B cell (primary cell): ENCODE measurements around the gene YPEL4. TPM values are rescaled to one million over a fixed set of nuclear protein-coding genes. Genes with fewer than 3 reads are reported as not detected.

ENCODE experiments used
- ATAC-seq: fragments of 200-7000 bp; cut with Tn5 transposase; one replicate; pipeline ENCODE4 v1.10.0; 2021; ENCODE audit warnings: low read depth, mild to moderate bottlenecking, moderate number of reproducible peaks, moderate library complexity
- CTCF ChIA-PET: fragments of 350-600 bp; sonication (Branson Sonifier 250); formaldehyde crosslinking; loops from one replicate; lab custom pipeline; 2021; ENCODE audit warnings: antibody characterized with exemption, inconsistent platforms; lab: Charles Lee
- POLR2A ChIA-PET: fragments of 350-600 bp; sonication (Branson Sonifier 250); formaldehyde crosslinking; loops from one replicate; lab custom pipeline; 2021; ENCODE audit warnings: antibody characterized with exemption; lab: Charles Lee
- DNase-seq: peaks from one replicate; pipeline ENCODE4 v3.0.0; 2013
- H2AFZ ChIP-seq: 2 replicates; pipeline ENCODE4 v1.6.1; 2012; ENCODE audit warnings: mild to moderate bottlenecking, low read depth, low read length; ENCODE audit not compliant: insufficient read depth, poor library complexity, severe bottlenecking
- H3K27ac ChIP-seq, 2 donors: 1 replicate in 1 of 2; 2 replicates in 1 of 2; pipeline ENCODE4 v1.5.1; 2012 to 2013; ENCODE audit warnings: low read length in 2 of 2, mild to moderate bottlenecking in 2 of 2, moderate library complexity in 1 of 2
- H3K27me3 ChIP-seq, 4 experiments: fragments of 200-600 bp in 1 of 4; sonication (generic) in 1 of 4; replicated peaks in 1 of 4; 1 replicate in 2 of 4; 2 replicates in 2 of 4; pipeline versions ENCODE4 v1.6.1 to v1.7.0; 2013 to 2016; ENCODE audit warnings: low read length in 3 of 4, mild to moderate bottlenecking in 2 of 4, mixed read lengths in 1 of 4, moderate library complexity in 1 of 4; ENCODE audit not compliant: insufficient read depth in 4 of 4, control insufficient read depth in 3 of 4; ENCODE audit errors: control extremely low read depth in 1 of 4
- H3K36me3 ChIP-seq, 2 experiments: replicated peaks in 1 of 2; 1 replicate in 1 of 2; 2 replicates in 1 of 2; pipeline versions ENCODE4 v1.6.1 to v1.7.1; 2013; ENCODE audit warnings: low read length in 1 of 2; ENCODE audit not compliant: insufficient read depth in 2 of 2, control insufficient read depth in 1 of 2; ENCODE audit errors: control extremely low read depth in 1 of 2, extremely low read depth in 1 of 2
- H3K4me1 ChIP-seq, 2 donors: fragments of 200-600 bp in 1 of 2; sonication (generic) in 1 of 2; 1 replicate in 1 of 2; 2 replicates in 1 of 2; pipeline versions ENCODE4 v1.5.1 to v1.6.1; 2013 to 2017; ENCODE audit warnings: low read length in 2 of 2; ENCODE audit not compliant: control insufficient read depth in 2 of 2, insufficient read depth in 2 of 2
- H3K4me2 ChIP-seq: replicated peaks from 2 replicates; pipeline ENCODE3; 2012; ENCODE audit warnings: mild to moderate bottlenecking, low read depth, low read length; ENCODE audit not compliant: poor library complexity, severe bottlenecking
- H3K4me3 ChIP-seq, 5 experiments: fragments of 200-600 bp in 1 of 5; sonication (generic) in 1 of 5; 1 replicate in 3 of 5; 2 replicates in 2 of 5; pipeline versions ENCODE4 v1.5.1 to v1.7.0; 2011 to 2016; ENCODE audit warnings: low read length in 4 of 5, mild to moderate bottlenecking in 4 of 5, low read depth in 2 of 5, control low read depth in 1 of 5, moderate library complexity in 1 of 5; ENCODE audit not compliant: insufficient read depth in 1 of 5; ENCODE audit errors: control extremely low read depth in 1 of 5, extremely low read depth in 1 of 5
- H3K79me2 ChIP-seq: fragments of 200-600 bp; sonication (generic); one replicate; pipeline ENCODE4 v1.6.0; 2016; ENCODE audit warnings: low read length; ENCODE audit not compliant: control insufficient read depth, insufficient read depth
- H3K9ac ChIP-seq: fragments of 200-600 bp; sonication (generic); 2 replicates; pipeline ENCODE4 v1.6.1; 2017; ENCODE audit warnings: mild to moderate bottlenecking, low read length, moderate library complexity
- H3K9me3 ChIP-seq, 3 donors: one replicate each; pipeline versions ENCODE4 v1.6.1 to v1.7.1; 2013; ENCODE audit warnings: low read length in 2 of 3; ENCODE audit not compliant: control insufficient read depth in 2 of 3, insufficient read depth in 1 of 3; ENCODE audit errors: control extremely low read depth in 1 of 3
- H4K20me1 ChIP-seq: 2 replicates; pipeline ENCODE4 v1.6.0; 2012; ENCODE audit warnings: mild to moderate bottlenecking, low read length; ENCODE audit not compliant: insufficient read depth, control insufficient read depth, poor library complexity, severe bottlenecking
- H3K27ac Mint-ChIP-seq: one replicate; pipeline ENCODE4 v1.8.0; 2021; ENCODE audit warnings: mixed read lengths
- H3K27me3 Mint-ChIP-seq: one replicate; pipeline ENCODE4 v1.8.0; 2021; ENCODE audit warnings: mixed read lengths
- H3K4me1 Mint-ChIP-seq: one replicate; pipeline ENCODE4 v1.8.0; 2021; ENCODE audit warnings: mixed read lengths
- H3K4me3 Mint-ChIP-seq: one replicate; pipeline ENCODE4 v1.8.0; 2021; ENCODE audit warnings: mixed read lengths
- H3K9me3 Mint-ChIP-seq: one replicate; pipeline ENCODE4 v1.8.0; 2022; ENCODE audit warnings: mixed read lengths; ENCODE audit not compliant: insufficient read depth
- CTCF ChIP-seq: fragments of 200-600 bp; IDR thresholded peaks from one replicate; pipeline ENCODE4 v1.8.0; 2022; ENCODE audit warnings: antibody characterized with exemption, mild to moderate bottlenecking
- EZH2 ChIP-seq: IDR thresholded peaks from 2 replicates; pipeline ENCODE4 v1.6.1; 2012; ENCODE audit warnings: borderline replicate concordance, low read depth, mild to moderate bottlenecking, moderate library complexity, low read length; ENCODE audit not compliant: insufficient read depth, poor library complexity, severe bottlenecking
- WGBS: methylation state at CpG from one replicate; pipeline ENCODE4 v1.1.5; 2013; ENCODE audit warnings: missing lambda C conversion rate; ENCODE audit not compliant: insufficient coverage; 5-methylcytosine and 5-hydroxymethylcytosine counted together
- intact Hi-C: fragments of 100-400 bp; cut with micrococcal nuclease; formaldehyde crosslinking; loops from one replicate; pipeline ENCODE4 v1.10.0; 2022
- polyA plus RNA-seq: library from polyadenylated mRNA; depleted of rRNA; stranded (reverse); fragments of >200 nt; gene quantifications from 2 replicates; pipeline ENCODE4 v1.2.3, GENCODE V29; 2012
- total RNA-seq, 2 donors: library from RNA; stranded (reverse); fragments of 120-200 nt in 1 of 2; gene quantifications; 1 replicate in 1 of 2; 2 replicates in 1 of 2; pipeline versions ENCODE4 v1.2.3 to v1.2.4, GENCODE V29; 2013 to 2022

Gene YPEL4
- total and polyA plus RNA-seq, 2 donors (not counting 1 experiment from before 2014, with no cell fraction given): 0.03 to 1.1 TPM

GRCh38 chr11:57597916-57598830, 51.5 kb downstream of the YPEL4 start:
- TF ChIP-seq CTCF (no peak), EZH2 (no peak)
- H3K4me3 ChIP-seq: no peak overlapping the region
- WGBS: 3% methylated on average over 24 of the region's 33 CpGs
- Mint-ChIP-seq H3K4me3 (no peak overlapping the region), H3K27ac (no peak overlapping the region), H3K4me1 (peaks cover 2% of the 10 kb centered on the region), H3K27me3 (peaks cover 50% of the 10 kb centered on the region), H3K9me3 (no peaks in the 10 kb centered on the region)
- peaks cover 0 to 13% (median 6%) of the 10 kb centered on the region in 4 experiments for H3K27me3 ChIP-seq
- no peak overlapping the region for H3K27ac ChIP-seq
- no peak for DNase-seq
- POLR2A ChIA-PET: no interaction called here
- H3K4me2 ChIP-seq: peak overlapping the region; percentile 19
- H2AFZ ChIP-seq: no peak overlapping the region
- no peaks in the 10 kb centered on the region for H4K20me1 ChIP-seq
- no peaks in the 10 kb centered on the region for H3K79me2 ChIP-seq
- H3K9ac ChIP-seq: no peak overlapping the region
- ATAC-seq: no peak
- H3K4me1 ChIP-seq: peaks cover 0 to 3% of the 10 kb centered on the region in 2 donors
- intact Hi-C loops: no loop called here
- CTCF ChIA-PET: interaction anchor here (1.0 to 1.1 kb wide), 2 partner anchors 9 to 202 kb away, joined by 3 read pairs; no protein-coding TSS in a partner anchor
- no peaks in the 10 kb centered on the region for H3K9me3 ChIP-seq
- H3K36me3 ChIP-seq: no peaks in the 10 kb centered on the region

- Histone ChIP-seq H3K79me2 (no peaks in the 10 kb centered on the region), H3K9me3 (no peaks in the 10 kb centered on the region), H3K36me3 (no peaks in the 10 kb centered on the region), H3K9ac (no peak within 1 kb of the TSS), H3K27ac (no peak within 1 kb of the TSS), H3K4me3 (no peak within 1 kb of the TSS), H3K4me1 (peaks cover 0 to 3% of the 10 kb centered on the region in 2 donors), H3K4me2 (peak within 1 kb of the TSS; percentile 19), H4K20me1 (no peaks in the 10 kb centered on the region), H3K27me3 (peaks cover 0 to 13% (median 6%) of the 10 kb centered on the region in 4 experiments), H2AFZ (no peak within 1 kb of the TSS)
- POLR2A ChIA-PET: no interaction called here
- Mint-ChIP-seq H3K27me3 (peaks cover 54% of the 10 kb centered on the region), H3K4me3 (no peak within 1 kb of the TSS), H3K27ac (no peak within 1 kb of the TSS), H3K4me1 (peaks cover 2% of the 10 kb centered on the region), H3K9me3 (no peaks in the 10 kb centered on the region)
- intact Hi-C loops: no loop called here
- CTCF ChIA-PET: no interaction called here
- DNase-seq (no peak), ATAC-seq (no peak)
- TF ChIP-seq CTCF: no peak
- no peak for TF ChIP-seq EZH2
- WGBS: 63% methylated on average over 7 of the region's 10 CpGs
Observed at GRCh38 chr11:57597461-57597915, 52.2 kb downstream of the YPEL4 start, which contains the start of gene SERPING1. SERPING1 (plus strand) TSS chr11:57597685; CDS start chr11:57598271, 586 bp downstream.
